ENCODE data around the gene TBX6.
"Not testable (repeated sequence)": the region's sequence is repeated elsewhere in the genome, so short reads cannot be mapped to it uniquely, and the experiment has no call there.

Gene TBX6, protein sequence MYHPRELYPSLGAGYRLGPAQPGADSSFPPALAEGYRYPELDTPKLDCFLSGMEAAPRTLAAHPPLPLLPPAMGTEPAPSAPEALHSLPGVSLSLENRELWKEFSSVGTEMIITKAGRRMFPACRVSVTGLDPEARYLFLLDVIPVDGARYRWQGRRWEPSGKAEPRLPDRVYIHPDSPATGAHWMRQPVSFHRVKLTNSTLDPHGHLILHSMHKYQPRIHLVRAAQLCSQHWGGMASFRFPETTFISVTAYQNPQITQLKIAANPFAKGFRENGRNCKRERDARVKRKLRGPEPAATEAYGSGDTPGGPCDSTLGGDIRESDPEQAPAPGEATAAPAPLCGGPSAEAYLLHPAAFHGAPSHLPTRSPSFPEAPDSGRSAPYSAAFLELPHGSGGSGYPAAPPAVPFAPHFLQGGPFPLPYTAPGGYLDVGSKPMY

DNA sequence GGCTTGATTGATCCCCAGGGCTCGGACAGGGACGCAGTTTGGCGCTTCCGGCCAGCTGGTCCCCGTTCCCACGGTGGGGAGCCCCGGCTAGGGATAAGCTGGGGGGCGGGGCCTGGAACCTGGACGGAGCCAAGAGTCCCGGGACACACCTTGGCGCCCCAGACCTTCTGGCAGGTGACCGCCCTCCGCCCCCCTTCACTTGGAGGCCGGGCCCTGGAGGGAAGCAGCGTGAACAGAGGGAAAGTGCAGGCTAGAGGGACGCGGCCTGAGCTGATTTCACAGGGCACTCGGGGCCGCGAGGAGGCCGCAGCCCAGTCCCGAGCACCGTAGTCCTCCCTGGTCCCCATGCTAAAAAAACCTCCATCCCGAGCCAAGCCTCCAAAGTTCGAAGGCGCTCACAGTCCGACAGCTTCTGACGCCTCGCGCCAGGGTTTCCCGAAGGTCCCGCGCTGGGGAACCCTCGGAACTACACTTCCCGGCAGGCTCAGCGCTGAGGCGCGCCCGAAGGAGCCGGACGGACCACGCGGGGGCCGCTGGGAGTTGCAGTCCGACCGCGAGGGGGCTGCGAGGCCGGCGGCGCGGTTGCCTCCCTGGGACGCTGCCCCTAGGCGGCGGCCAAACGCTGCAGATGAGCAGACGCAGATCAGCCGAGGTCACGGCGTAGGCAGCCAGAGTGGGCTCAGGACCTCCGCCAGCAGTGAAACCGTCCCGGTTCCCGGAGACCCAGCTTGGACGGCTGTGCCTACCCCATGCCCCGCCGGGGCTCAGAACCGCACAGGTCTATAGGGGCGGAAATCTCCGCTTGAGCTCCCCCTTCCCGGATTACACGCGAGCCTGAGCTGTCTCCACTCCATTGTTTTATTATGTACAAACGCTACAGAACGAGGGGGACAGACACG, at the start of gene TBX6:
TBX6 (minus strand) TSS at position 451 of the 899 bp plus-strand sequence. CDS start 731 bp downstream, outside the sequence.
- in situ Hi-C loops (cut with MboI; ENCODE audit: low pct_unique_long_range_greater_than_20kb, low sequenced_read_pairs): no loop called here

DNA sequence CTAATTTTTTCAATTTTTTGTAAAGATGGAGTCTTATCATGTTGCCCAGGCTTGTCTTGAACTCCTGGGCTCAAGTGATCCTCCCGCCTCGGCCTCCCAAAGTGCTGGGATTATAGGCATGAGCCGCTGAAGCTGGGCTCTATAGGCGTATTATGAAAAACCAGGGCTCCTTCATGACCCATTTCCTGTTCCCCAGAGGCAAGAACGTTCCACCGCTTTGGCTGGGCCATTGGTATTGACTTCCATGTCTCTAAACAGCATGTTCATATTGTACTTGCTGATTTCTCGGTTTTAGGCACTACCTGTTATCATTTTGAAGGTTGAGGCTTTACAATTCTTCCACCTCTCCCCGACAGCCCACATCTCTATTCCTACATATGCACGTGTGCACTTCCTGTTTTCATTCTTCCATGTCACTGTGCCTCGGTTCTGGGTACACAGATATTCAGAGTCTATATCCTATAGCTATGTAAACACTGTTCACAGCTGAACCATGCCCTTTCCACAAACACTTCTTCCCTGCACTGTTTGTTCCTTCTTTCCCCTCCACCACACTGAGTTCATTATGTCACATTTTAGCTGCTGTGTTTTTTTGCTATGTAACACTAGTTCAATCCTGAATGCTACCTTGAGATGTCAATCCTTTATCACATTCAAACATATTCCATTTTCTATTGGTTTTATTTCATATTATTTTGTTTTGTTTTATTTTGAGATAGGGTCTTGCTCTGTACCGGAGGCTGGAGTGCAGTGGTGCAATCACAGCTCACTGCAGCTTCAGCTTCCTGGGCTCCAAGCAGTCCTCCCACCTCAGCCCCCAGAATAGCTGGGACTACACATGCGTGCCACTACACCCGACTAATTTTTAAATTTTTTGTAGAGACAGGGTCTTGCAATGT, 48.1 kb upstream of the TBX6 start:
- DNase-seq: peak; percentile 46
- in situ Hi-C loops (cut with MboI; ENCODE audit: low pct_unique_long_range_greater_than_20kb, low sequenced_read_pairs): no loop called here

More for the DNA sequence above, at the start of gene TBX6:
- peak; percentile 94 for DNase-seq

DNA sequence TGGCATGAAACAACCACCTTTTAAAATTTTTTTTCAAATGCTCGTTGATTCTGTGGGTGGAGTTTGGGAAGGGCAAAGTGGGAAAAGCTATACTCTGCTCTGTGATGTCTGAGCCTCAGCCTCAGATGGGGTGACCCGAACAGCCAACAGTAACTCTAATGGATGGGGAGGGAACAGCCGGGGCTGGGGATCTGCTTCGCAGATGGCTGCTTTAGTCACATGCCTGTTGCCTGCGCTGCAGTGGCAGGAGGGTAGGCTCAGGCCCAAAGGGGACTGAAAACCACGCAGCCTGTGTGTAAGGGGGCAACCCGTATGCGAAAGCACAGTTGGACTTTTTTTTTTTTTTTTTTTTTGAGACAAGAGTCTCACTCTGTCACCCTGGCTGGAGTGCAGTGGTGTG, 46.2 kb upstream of the TBX6 start:
- in situ Hi-C loops (cut with MboI; ENCODE audit: low pct_unique_long_range_greater_than_20kb, low sequenced_read_pairs): no loop called here
- no peak for DNase-seq

DNA sequence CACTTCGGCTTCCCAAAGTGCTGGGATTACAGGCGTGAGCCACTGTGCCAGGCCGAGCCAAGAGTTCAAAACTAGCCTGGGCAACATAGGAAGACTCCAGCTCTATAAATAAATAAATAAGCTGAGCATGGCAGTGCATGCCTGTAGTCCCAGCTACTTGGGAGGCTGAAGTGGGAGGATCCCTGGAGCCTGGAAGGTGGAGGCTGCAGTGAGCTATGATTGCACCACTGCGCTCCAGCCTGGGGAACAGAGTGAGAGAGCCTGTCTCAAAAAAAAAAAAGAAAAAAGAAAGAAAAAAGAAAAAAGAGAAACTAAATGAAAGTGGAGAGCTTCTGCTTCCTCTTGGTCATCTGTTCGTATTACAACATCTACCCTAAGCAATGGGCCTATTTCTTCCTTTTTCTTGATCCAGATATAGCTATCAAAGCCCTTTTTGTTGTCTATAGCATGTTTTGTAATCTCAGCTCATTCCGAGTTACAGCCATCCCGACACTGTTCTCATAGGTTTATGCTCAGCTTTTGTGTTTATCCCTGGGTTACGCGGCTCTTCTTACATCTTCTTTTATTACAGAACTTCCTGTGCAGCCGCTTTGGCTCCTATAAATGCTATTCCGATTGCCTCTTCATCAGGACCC, 45.4 kb upstream of the TBX6 start:
- in situ Hi-C loops (cut with MboI; ENCODE audit: low pct_unique_long_range_greater_than_20kb, low sequenced_read_pairs): no loop called here

DNA sequence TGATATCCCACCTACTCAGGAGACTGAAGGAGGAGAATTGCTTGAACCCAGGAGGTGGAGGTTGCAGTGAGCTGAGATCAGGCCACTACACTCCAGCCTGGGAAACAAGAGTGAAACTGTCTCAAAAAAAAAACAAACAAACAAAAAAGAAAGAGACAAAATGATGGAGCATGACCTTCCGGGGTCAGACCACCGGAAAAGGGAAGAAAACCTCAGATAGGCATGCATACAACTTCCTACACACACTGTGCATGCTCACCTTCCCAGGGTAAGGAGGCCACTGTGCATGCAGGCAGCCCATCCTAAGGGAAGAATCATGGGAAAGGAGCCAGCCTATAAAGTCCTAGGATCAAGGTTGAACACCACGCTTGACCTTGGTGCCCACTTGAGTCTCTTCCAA, 40.9 kb upstream of the TBX6 start:
- in situ Hi-C loops (cut with MboI; ENCODE audit: low pct_unique_long_range_greater_than_20kb, low sequenced_read_pairs): no loop called here
- no peak for DNase-seq

More for the DNA sequence above, 45.4 kb upstream of the TBX6 start:
- DNase-seq: no peak

DNA sequence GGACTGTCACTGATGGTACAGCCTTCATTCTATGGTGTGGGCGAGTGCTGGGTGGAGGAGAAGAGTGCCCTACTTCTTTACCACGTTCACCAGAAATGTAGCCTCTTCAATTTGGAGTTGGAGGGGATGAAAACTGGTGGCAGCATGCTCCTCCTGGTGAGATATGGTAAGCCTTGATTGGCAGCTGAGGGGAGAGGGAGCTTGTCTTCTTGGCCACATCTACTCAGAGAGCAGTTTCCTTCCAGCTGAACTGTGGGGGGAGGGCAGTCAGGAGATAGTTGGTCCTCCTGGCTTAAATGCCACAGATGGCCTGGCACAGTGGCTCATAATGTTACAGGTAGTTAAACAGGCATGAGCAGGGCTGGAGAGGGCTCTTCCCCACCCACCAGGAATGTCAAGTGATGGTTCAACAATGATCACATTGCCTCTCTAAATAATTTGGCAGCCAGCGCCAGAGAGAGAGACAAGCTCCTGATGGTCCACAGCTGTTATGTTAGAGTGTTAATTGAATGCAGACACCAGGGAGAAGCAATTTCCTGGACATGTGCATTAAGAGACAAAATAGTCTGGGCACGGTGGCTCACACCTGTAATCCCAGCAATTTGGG, 40.2 kb upstream of the TBX6 start:
- in situ Hi-C loops (cut with MboI; ENCODE audit: low pct_unique_long_range_greater_than_20kb, low sequenced_read_pairs): no loop called here
- no peak for DNase-seq

DNA sequence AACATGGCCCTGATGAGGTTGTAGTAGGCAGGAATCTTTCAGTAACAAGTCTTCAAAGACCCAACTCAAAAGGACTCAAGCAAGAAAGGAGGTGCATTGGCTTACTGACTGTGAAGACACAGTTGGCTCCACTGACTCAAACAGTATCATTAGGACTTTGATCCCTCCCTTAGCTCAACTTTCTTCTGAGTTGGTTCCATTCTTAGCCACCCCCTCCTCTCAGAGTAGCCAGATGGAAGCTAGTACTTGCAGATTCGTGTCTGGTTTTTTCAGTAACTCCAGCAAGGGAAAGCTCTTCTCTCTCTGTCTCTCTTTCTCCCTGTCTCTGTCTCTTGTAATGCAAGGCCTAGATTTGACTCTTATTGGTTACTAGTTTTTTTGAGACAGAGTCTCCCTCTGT, 36.3 kb upstream of the TBX6 start:
- no peak for DNase-seq
- in situ Hi-C loops (cut with MboI; ENCODE audit: low pct_unique_long_range_greater_than_20kb, low sequenced_read_pairs): no loop called here

DNA sequence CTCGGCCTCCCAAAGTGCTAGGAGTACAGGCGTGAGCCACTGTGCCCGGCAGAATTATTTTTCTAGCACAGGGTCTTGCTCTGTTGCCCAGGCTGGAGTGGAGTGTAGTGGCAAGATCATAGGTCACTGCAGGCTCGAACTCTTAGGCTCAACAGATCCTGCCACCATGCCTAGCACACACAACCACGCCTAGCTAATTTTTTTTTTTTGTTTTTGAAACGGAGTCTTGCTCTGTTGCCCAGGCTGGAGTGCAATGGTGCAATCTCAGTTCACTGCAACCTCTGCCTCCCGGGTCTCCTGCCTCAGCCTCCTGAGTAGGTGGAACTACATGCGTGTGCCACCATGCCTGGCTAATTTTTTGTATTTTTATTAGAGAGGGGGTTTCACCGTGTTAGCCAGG, 34.0 kb upstream of the TBX6 start:
- in situ Hi-C loops (cut with MboI; ENCODE audit: low pct_unique_long_range_greater_than_20kb, low sequenced_read_pairs); DNase-seq: not testable (repeated sequence)

DNA sequence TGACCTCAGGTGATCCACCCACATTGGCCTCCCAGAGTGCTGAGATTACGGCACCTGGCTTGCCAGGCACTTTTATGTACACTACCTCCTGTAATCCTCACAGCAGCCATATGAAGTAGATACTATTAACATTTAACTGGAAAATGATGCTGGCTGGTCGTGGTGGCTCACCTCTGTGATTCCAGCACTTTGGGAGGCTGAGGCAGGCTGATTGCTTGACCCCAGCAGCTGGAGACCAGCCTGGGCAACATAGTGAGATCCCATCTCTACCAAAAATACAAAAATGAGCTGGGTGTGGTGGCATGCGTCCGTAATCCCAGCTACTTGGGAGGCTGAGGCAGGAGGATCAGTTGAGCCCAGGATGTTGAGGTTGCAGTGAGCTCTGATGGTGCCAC, 33.3 kb upstream of the TBX6 start:
- no peak for DNase-seq
- in situ Hi-C loops (cut with MboI; ENCODE audit: low pct_unique_long_range_greater_than_20kb, low sequenced_read_pairs): no loop called here

DNA sequence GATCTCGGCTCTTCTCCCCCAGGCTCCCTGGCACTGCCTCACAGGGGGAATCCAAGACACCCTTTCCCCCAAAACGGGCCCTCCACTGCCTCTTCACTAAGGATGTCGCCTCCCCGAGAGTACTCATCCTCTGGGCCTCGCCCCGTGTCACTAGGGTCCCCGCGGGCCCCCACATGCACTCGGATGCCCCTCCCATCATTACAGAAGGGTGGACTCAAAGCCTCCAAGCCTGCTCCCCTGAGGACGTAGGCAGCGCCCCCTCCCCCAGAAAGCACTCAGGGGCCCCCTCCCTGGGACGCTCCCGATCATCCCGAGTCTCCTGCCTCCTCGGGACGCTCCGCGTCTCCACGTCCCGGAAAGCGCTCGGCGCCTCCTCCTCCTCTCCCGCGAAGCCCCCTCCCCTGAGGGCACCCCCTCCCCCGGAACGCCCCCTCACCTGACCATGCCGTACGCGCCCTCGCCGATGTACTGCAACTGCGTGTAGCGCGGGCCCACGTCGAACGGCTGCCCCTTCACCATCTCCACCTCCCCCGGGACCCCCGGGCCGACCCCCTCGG, 31.0 kb upstream of the TBX6 start:
- no peak for DNase-seq
- in situ Hi-C loops (cut with MboI; ENCODE audit: low pct_unique_long_range_greater_than_20kb, low sequenced_read_pairs): no loop called here

DNA sequence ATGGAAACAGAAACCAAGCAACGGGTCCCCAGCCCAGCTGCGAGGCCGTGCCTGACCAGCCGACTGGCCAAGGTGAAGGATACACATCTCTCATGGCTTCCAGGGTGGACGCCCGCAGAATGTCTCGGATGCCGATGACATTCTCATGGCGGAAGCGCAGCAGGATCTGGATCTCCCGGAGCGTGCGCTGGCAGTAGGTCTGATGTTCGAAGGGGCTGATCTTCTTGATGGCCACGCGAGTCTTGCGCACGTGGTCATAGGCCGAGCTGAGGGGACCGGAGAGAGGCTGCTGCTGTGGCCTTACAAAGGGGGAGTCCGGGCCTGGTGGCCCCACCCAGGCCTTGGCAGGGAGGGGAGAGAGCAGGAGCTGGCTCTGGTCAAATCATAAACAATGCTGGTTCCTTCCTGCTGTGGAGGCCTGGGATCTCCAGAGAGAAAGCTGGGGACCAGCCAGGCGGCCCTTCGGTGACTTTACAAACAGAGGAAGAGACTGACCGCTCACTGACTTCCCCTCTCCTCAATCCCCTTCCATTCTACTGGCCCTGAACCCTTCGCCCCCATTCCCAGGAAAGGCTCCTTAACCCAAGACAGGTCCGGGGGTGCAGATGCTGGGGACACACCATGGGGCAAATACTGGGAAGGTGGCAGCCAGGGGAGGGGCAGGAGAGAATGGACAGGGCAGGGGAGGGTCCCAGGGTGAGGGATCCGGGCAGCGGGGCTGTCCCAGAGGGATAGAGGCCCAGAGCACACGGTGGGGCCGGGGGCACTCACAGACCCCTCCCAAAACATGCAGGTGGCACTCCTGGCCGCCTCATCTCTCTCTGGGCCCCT, 30.2 kb upstream of the TBX6 start:
- in situ Hi-C loops (cut with MboI; ENCODE audit: low pct_unique_long_range_greater_than_20kb, low sequenced_read_pairs): no loop called here
- no peak for DNase-seq

DNA sequence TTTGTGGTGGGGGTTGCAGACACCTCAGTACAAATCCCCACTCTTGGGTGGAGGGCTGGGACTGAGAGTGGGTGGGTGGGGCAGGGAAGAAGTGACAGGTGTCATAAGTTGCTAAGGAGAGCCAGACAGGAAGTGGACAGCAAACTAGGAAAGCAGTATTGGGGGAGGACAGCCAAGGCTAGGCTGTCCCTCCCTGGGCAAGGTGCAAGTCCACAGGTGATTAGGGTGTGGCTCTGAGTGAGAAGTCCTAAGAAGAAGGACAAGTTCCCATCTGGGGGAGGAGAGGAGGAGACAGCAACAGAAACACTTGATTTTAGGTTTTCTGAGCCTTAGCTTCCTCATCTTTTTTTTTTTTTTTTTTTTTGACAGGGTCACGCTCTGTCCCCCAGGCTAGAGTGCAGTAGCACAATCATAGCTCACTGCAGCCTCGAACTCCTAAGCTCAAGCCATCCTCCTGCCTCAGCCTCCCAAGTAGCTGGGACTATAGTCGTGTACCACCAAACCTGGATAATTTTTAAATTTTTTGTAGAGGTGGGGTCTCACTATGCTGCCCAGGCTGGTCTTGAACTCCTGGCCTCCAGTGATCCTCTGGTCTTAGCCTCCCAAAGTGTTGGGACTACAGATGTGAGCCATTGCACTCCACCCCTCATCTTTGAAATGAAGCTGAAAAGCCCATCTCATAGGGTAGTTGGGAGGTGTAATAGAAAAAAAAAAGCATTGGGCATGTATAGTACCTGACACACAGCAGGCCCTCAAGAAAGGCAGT, 28.8 kb upstream of the TBX6 start:
- in situ Hi-C loops (cut with MboI; ENCODE audit: low pct_unique_long_range_greater_than_20kb, low sequenced_read_pairs): no loop called here
- no peak for DNase-seq

DNA sequence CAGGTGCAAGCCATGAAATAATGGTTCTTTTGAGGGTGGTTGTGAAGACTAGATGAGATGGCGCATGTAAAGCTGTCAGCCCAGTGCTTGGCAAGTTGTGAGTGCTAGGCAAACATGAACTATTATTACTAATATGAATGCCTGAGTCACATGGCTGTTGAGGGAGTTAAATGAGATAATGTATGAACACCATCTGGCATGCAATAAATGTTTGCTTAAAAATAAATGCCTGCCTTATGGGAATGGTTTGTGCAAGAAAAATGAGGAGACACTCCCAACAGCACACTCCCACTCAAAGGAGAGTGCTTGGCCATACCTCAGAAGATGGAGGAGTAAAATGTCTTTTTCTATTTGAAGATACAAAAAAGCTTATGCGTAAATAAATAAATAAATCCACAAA, 27.7 kb upstream of the TBX6 start:
- no peak for DNase-seq
- in situ Hi-C loops (cut with MboI; ENCODE audit: low pct_unique_long_range_greater_than_20kb, low sequenced_read_pairs): no loop called here

DNA sequence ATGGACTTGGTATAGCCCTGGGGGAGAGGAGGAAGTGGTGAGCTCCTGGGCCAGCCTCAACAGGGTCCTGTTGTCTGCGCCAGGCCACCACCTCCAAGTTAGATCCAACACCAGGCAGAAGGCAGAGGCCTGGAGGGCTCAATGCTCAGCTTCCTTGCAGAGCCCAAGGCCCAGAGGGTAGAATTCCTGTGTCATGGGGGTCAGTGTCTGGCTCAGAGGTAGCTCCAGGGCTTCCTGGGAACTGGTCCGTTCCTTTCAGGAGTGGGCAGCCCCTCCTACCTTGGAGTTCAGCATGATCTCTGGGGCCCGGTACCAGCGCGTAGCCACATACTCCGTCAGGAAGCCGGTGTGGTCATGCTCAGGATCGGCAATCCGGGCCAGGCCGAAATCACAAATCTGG, 26.0 kb upstream of the TBX6 start:
- in situ Hi-C loops (cut with MboI; ENCODE audit: low pct_unique_long_range_greater_than_20kb, low sequenced_read_pairs): no loop called here
- no peak for DNase-seq

DNA sequence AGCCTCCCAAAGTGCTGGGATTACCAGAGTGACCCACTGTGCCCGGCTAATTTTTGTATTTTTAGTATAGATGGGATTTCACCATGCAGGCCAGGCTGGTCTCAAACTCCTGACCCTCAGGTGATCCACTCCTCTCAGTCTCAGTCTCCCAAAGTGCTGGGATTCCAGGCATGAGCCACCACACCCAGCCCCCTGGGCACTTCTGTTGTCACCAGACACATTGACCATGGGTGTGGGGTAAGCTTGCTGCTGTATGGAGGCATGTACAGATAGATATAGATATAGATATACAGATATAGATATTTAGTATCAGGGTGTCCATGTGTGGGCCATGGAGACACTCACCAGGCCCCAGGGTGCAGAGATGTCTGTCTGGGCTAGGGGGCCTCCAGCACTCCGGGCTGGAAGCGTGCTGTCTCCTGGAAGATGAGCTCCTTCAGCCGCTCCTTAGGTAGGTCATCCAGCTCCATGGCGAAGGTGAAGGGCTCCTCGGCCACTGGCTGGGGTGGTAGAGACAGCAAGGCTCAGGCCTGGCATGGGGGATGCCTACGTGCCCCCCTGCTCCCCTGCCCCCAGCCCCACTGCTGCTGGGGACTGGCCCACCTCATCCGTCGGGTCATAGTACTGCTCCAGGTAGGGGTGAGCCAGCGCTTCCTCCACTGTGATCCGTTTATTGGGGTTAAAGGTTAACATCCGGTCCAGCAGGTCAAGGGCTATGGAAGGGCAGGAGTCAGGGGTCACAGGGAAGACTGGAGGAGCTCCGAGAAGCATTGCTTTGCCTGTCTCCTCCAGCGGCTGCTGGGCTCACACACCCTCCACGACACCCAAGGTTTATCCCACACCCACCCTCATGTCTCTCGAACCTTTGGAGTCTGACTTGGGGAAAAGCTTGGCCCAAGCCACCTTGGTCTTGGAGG, 24.8 kb upstream of the TBX6 start:
- no peak for DNase-seq
- in situ Hi-C loops (cut with MboI; ENCODE audit: low pct_unique_long_range_greater_than_20kb, low sequenced_read_pairs): no loop called here

DNA sequence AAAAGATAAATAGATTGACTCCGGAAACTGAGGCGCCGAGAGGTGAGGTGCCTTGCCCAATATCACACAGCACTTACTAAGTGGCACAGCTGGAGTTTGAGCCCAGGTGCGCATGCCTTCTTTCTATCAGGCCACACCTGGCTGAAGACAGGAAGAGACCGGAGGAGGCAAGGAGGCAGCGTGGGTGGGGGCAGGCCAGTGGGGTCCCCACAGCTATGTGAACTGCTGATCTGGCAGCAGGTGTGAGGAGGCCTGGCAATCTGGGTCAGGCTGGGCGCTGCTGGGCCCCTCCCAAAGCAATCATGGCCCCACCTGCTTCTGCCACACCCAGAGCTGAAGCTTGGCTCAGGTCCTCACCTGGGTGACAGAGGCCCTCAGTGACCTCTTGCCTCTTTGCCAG, 23.5 kb upstream of the TBX6 start:
- in situ Hi-C loops (cut with MboI; ENCODE audit: low pct_unique_long_range_greater_than_20kb, low sequenced_read_pairs): no loop called here
- no peak for DNase-seq
